Parathyroid adenoma (tissue), 2 donors: ENCODE data around the gene POU5F1.
"Not testable (repeated sequence)": the region's sequence is repeated elsewhere in the genome, so short reads cannot be mapped to it uniquely, and the experiment has no call there.

Experiments used
- H2AFZ ChIP-seq: fragments of 300-600 bp; sonication (generic); one replicate; pipeline ENCODE4 v1.7.0; 2017; ENCODE audit warnings: antibody characterized with exemption, mild to moderate bottlenecking
- H3K27ac ChIP-seq: fragments of 300-600 bp; sonication (generic); one replicate; pipeline ENCODE4 v1.7.0; 2017
- H3K27me3 ChIP-seq: fragments of 300-600 bp; sonication (generic); one replicate; pipeline ENCODE4 v1.7.0; 2017; ENCODE audit warnings: low read length; ENCODE audit not compliant: control insufficient read depth, insufficient read depth
- H3K36me3 ChIP-seq: fragments of 300-600 bp; sonication (generic); one replicate; pipeline ENCODE4 v1.7.0; 2017; ENCODE audit warnings: low read length; ENCODE audit not compliant: control insufficient read depth, insufficient read depth
- H3K4me1 ChIP-seq: fragments of 300-600 bp; sonication (generic); one replicate; pipeline ENCODE4 v1.7.0; 2017; ENCODE audit warnings: control low read depth
- H3K4me2 ChIP-seq: fragments of 300-600 bp; sonication (generic); one replicate; pipeline ENCODE4 v1.7.0; 2017; ENCODE audit warnings: low read length
- H3K4me3 ChIP-seq: fragments of 300-600 bp; sonication (generic); one replicate; pipeline ENCODE4 v1.7.0; 2017; ENCODE audit warnings: low read depth, low read length
- H3K79me2 ChIP-seq: fragments of 300-600 bp; sonication (generic); one replicate; pipeline ENCODE4 v1.7.0; 2017; ENCODE audit warnings: control low read depth
- H3K9ac ChIP-seq: fragments of 300-600 bp; sonication (generic); one replicate; pipeline ENCODE4 v1.7.0; 2017; ENCODE audit warnings: mild to moderate bottlenecking
- H3K9me3 ChIP-seq: fragments of 300-600 bp; sonication (generic); one replicate; pipeline ENCODE4 v1.7.0; 2017; ENCODE audit warnings: low read length; ENCODE audit not compliant: control insufficient read depth
- CTCF ChIP-seq: fragments of 300-600 bp; sonication (generic); IDR thresholded peaks from one replicate; pipeline ENCODE4 v1.7.0; 2017; ENCODE audit warnings: antibody characterized with exemption, mild to moderate bottlenecking
- donor health status: primary hyperparathyroidism.

The POU5F1 gene

GRCh38 chr6:31187780-31188194, 17.3 kb upstream of the POU5F1 start:
- Histone ChIP-seq H3K4me1 (no peaks in the 10 kb centered on the region), H3K79me2 (no peaks in the 10 kb centered on the region), H3K27ac (no peak overlapping the region), H3K27me3 (no peaks in the 10 kb centered on the region), H3K4me2 (no peak overlapping the region), H3K36me3 (no peaks in the 10 kb centered on the region), H3K9me3 (no peaks in the 10 kb centered on the region), H3K9ac (no peak overlapping the region), H2AFZ (no peak overlapping the region), H3K4me3 (no peak overlapping the region)
- TF ChIP-seq CTCF = no peak

DNA sequence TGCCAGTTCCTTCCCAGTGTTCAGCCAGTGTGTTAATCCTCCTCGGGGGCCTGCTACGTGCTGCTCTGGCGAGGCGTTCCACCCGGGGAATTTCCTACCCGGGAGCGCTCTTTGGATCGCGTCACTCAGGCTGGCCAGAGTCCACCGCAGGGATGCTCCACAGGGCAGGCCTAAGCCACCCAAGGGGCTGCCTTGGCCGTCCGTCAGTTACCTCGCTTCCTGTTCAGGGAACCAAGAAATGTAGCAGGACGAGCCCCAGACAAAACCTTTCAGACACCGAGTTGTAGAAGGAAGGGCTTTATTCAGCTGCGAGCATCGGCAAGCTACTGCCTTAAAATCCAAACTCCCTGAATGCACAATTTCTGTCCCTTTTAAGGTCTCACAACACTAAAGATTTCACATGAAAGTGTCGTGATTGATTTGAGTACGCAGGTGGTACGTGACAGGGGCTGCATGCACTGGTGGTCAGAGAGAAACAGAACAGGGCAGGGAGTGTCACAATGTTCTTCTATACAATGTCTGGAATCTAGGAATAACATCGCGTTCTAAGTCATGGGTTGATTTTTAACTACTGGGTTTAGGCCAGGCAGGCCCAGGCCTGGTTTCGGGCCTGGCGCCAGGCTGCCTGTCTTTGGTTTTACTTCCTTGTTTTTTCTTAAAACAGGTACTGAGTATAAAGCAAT, 15.7 kb upstream of the POU5F1 start:
- H3K27ac ChIP-seq = peak overlapping the region; percentile 27
- H3K4me3 ChIP-seq = no peak overlapping the region
- H3K79me2 ChIP-seq = no peaks in the 10 kb centered on the region
- no peak for TF ChIP-seq CTCF
- H3K9ac ChIP-seq = no peak overlapping the region
- no peaks in the 10 kb centered on the region for H3K4me1 ChIP-seq
- H2AFZ ChIP-seq = no peak overlapping the region
- H3K4me2 ChIP-seq = no peak overlapping the region
- no peaks in the 10 kb centered on the region for H3K27me3 ChIP-seq
- H3K36me3 ChIP-seq = no peaks in the 10 kb centered on the region
- H3K9me3 ChIP-seq = no peaks in the 10 kb centered on the region

DNA sequence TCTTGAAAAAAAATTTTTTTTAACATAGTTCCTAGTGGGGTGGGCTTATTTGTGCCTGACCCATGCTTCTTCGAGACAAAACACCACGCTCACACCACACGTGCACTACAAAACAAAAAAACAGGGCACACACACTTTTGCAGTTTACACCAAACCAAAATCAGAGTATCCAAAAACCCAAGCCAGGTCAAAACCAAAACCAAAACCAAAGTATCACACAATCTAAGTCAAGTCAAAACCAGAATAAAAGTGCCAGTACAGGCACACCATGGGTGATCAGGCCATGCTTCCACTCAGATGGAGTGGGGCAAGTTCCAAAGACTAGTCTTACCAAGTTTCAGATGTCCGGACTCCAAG, 15.2 kb upstream of the POU5F1 start:
- H3K9me3 ChIP-seq, H3K79me2 ChIP-seq, H3K4me2 ChIP-seq, H3K36me3 ChIP-seq, H3K4me3 ChIP-seq, H2AFZ ChIP-seq, H3K4me1 ChIP-seq, H3K27me3 ChIP-seq, H3K9ac ChIP-seq: not testable (repeated sequence)
- peak overlapping the region; percentile 27 for H3K27ac ChIP-seq

GRCh38 chr6:31183859-31184258, 13.4 kb upstream of the POU5F1 start:
- H2AFZ ChIP-seq, H3K9me3 ChIP-seq, H3K79me2 ChIP-seq, H3K4me3 ChIP-seq, H3K27ac ChIP-seq, H3K4me2 ChIP-seq, H3K9ac ChIP-seq, H3K36me3 ChIP-seq, H3K27me3 ChIP-seq, H3K4me1 ChIP-seq: not testable (repeated sequence)

DNA sequence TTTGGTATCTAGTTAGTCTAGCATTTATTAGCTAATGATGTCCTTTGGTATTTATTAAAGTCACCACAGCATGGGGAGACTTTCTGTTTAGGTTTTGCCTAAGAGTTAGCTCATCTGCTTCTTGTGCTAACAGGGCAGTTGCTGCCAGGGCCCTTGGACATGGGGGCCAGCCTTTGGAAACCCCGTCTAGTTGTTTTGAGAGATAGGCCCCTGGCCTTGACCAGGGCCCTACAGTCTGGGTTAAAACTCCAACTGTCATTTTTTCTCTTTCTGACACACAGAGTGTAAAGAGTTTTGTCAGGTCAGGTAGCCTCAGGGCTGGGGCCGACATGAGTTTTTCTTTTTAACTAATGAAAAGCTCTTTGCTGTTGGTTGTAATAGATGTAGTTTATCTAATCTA, 12.8 kb upstream of the POU5F1 start:
- not testable (repeated sequence) for H3K4me2 ChIP-seq, H2AFZ ChIP-seq, H3K27me3 ChIP-seq, H3K79me2 ChIP-seq, H3K27ac ChIP-seq, H3K9ac ChIP-seq, H3K9me3 ChIP-seq, H3K36me3 ChIP-seq, H3K4me1 ChIP-seq, H3K4me3 ChIP-seq

GRCh38 chr6:31180500-31180899, 10.0 kb upstream of the POU5F1 start:
- H2AFZ ChIP-seq = peak overlapping the region; percentile 63
- no peak for TF ChIP-seq CTCF
- no peaks in the 10 kb centered on the region for H3K9me3 ChIP-seq
- H3K4me2 ChIP-seq = no peak overlapping the region
- no peaks in the 10 kb centered on the region for H3K79me2 ChIP-seq
- no peak overlapping the region for H3K4me3 ChIP-seq
- H3K27me3 ChIP-seq = no peaks in the 10 kb centered on the region
- H3K36me3 ChIP-seq = no peaks in the 10 kb centered on the region
- peak overlapping the region; percentile 36 for H3K27ac ChIP-seq
- no peak overlapping the region for H3K9ac ChIP-seq
- H3K4me1 ChIP-seq = peaks cover 3% of the 10 kb centered on the region
